NCI-H748 (cell line): Measurements from ENCODE around the gene PVALB.
"Not testable (repeated sequence)": the region's sequence is repeated elsewhere in the genome, so short reads cannot be mapped to it uniquely, and the experiment has no call there.

Experiments
- DNase-seq: peaks from one replicate; lab custom pipeline; 2025; ENCODE audit not compliant: unreplicated experiment; lab: John Stamatoyannopoulos, UW

PVALB gene

DNA sequence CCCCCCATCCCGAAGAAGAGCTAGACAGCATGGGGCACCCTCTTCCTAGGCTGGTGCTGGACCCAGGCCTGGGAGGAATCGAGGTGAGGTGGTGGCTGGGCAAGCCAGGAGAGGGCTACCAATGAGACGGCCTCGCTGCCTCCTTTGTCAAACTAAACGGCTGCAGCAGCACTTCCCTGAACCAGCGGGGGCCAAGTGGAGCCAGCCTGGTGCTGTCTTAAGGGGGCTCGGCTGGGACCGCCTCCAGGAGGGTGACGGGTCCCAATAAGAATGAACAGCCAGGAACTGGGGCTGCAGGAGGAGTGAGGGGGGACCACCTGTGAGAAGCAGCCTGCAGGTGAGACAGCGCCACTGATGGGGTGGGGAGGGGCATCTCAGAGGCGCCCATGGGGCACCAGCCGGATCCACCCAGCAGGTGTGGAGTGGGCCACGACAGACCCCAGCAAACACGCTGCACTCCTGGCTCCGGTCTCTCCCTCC is 58.0 kb downstream of the PVALB start:
- no peak for DNase-seq

DNA sequence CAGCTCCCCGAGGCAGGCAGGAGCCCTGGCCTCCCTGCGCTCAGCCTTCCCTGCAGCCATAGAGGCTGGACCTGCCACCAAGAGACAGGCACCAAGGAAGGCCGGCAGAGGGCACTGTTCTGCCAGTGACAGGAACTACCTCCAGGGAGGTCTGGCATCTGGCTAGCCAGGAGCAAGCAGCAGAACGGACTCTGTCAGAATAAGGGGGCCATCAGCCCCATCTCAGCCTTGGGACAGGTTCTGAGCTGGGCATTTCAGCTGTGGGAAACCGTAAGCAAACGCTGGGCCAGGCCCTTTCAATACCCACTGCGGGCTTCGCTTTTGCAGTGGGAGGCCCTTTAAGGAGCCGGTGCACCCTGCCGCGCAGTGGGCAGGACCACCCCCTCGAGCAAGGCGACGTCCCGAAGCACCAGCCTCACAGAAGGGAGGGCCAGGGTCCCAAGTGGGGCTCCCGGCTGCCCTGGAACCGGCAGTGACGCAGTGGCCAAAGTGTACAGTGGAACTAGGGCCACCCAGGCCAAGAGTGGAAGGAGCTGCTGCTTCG is 59.1 kb downstream of the PVALB start:
- peak; percentile 64 for DNase-seq

DNA sequence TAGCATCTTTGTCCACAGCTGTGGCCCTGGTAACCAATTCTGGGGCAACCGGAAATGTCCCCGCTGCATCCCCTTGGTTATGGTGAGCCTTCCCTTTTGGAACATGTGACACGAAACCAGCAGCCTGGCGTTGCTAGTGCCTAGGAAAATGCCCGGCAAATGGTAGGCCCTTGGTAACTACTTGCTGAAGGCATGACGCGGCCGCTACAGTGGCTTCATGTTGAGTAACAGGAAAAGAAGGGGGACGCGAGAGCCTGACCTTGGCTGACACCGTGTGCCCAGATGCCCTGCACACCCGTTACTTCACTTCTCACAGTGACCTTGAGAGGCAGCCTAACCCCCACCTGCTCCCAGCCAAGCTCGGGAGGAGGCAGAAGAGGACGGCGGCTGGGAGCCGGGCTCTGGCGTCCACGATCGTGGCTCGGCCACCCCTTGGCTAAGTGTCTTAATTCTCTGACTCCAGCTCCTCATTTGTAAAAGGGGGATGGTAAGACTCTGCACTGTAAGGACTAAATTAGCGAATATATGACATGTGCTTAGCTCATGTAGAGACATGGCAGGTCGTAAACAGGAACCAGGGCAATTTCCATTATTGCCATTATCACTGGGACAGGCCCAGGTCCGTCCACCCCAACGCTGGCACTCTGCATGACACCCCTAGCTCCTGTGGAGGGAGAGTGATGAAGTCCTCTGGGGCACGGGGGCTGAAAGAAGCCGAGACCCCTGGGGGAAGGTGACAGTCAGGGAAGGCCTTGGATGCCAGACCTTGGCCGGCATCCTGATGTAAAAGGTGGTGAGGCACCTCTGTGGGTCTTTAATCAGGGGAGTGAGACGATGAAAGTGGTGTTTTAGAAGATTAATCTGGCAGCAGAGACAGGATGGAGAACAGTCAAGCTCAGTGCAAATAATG is 59.8 kb downstream of the PVALB start:
- DNase-seq = no peak

DNA sequence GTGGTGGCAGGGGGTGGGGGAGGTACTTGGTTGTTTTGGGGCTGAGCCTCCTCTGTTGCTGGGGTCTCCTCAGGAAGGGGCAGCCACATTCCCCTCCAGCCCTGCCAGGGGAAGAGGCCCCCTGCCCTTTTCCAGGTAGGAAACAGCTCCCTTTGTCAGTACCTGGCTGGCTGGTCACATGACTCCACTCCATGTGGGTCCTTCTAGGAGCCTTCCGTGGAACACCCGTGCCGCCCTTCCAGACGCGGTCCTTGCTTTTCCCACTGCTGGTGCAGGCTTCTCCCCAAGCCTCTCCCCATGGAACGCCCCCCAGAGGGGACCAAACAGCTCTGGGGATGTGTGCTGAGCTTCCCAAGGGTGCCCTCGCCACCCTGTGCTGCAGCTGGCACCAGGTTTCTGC is 60.8 kb downstream of the PVALB start:
- DNase-seq = no peak

DNA sequence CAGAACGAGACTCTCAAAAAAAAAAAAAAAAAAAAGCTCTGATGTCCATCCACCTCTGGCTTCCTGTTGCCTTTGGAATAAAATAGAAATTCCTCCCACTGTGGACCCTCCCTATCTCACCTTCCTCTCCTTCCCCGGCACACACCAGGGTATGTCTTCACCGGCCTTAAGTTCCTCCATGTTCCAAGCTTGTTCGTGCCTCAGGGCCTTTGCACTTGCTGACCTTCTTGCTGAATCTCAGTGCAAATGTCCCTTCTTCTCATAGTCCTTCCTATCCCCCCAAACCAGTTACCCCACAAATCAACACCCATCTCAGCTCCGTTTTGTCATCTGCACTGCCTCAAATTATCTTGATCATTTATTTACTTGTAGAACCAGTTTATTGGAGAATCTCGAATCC is 61.5 kb downstream of the PVALB start:
- DNase-seq = no peak

DNA sequence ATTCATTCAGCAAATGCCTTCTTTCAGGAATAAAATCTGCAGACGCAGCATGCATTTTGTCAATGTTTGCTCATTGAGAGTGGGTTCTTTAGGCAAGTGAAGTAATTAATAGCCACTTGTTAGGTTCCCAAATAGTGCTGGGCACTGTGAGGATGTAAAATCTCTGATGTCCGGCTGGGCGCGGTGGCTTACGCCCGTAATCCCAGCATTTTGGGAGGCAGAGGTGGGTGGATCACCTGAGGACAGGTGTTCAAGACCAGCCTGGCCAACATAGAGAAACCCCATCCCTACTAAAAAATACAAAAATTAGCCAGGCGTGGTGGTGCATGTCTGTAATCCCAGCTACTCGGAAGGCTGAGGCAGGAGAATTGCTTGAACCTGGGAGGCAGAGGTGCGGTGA is 62.0 kb downstream of the PVALB start:
- not testable (repeated sequence) for DNase-seq

DNA sequence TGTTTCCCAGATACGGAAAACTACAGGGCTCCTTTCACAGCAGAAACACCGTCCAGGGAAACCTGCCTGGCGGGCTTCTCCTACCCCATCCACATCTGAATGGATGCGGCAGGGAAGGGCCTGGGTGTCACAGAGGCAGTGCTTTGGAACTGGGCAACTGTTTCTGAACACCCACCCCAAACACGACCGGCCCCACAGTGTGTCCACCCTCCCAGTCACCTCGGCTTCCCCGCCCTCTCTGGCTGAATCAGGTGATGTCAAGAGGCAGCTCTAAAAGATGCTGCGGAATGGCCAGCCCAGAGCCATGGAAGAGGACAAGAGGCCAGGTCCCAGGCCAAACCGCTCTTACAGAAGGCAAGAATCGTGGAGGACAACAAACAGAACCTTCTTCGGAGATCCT is 62.9 kb downstream of the PVALB start:
- DNase-seq = no peak

DNA sequence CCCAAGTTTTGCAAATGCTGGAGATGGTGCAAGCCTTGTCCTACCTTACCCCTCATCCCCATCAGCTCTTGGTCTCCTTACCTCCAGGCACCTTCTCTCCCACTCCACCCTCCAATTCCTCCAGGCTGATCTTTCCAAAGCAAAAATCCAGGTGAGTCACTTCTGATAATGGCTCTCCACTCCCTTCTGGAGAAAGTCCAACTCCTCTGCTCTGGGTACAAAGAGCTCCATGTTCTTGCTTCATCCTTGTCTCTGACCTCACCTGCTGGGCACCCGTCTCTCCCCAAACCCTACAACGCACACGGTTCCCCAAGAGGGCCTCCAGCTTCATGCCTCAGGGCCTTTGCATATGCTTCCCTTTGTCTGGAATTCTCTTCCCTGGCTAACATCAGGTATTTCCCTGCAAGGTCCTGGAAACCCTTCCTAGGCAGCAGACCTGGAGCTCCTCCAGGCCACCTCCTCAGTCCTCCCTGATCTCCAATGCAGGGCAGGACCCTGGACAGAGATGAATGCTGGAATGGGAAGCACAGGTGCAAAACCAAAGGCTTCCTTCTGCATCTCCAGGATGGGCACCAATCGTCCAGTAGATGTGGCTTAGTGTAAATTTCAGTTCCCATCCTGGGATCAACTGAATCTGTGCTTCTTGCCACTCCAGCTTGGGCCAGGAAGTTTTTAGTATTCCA is 63.6 kb downstream of the PVALB start:
- DNase-seq = no peak
